Uterus (tissue), 2 donors: ENCODE results near the gene TCEANC.

ENCODE experiments used
- CTCF ChIP-seq, 4 experiments: fragments of 200-600 bp in 2 of 4; fragments of 450-650 bp in 2 of 4; sonication (generic) in 2 of 4; IDR thresholded peaks; one replicate each; pipeline ENCODE4 v1.5.1; 2016 to 2019; ENCODE audit warnings: antibody characterized with exemption in 4 of 4, mild to moderate bottlenecking in 2 of 4, moderate library complexity in 1 of 4
- POLR2A ChIP-seq, 2 donors: fragments of 450-650 bp; IDR thresholded peaks; one replicate each; pipeline ENCODE4 v1.6.1; 2016; ENCODE audit warnings: antibody characterized with exemption in 2 of 2, mild to moderate bottlenecking in 1 of 2, moderate library complexity in 1 of 2

- TF ChIP-seq POLR2A (IDR thresholded peaks at IDR 0.05) = no peak
- no peak for TF ChIP-seq CTCF (IDR thresholded peaks at IDR 0.05)
These were observed 45.0 kb upstream of the TCEANC start for GRCh38 chrX:13607996-13608365.
